Measurements from ENCODE around the gene BTN1A1. TPM values are rescaled to one million over a fixed set of nuclear protein-coding genes. Genes with fewer than 3 reads are reported as not detected.

The BTN1A1 gene
- total RNA-seq, 6 experiments from 2014 or later, result not detected

DNA sequence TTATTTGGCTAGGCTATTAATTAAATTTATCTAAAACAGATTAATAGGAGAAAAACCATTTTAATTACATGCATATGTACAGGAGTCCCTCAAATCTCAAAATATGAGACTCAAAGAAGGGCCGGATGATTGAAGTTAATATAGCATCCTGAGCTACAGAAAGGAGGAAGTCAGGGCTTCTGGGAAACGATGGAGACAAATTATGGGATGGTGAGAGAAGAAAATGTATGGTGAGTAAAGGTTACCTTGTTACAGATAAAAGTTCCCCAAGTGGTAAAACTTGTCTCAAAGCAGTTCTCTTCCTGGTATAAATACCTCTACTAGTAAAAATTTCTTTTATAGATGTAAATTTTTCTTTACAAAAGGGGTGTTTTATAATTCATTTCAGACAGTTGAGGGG lies 15.9 kb upstream of the BTN1A1 start:
- Mint-ChIP-seq H3K27ac (no peak overlapping the region), H3K9me3 (no peaks in the 10 kb centered on the region; the same call in 1 of the 2 replicates), H3K36me3 (ENCODE audit: low read depth) (0 out of 2 replicates have a peak, but pooled peaks cover 4% of the 10 kb centered on the region), H3K4me3 (no peak overlapping the region), H3K27me3 (ENCODE audit: insufficient read depth) (peaks cover 13% of the 10 kb centered on the region; the same call in 1 of the 2 replicates), H3K4me1 (ENCODE audit: low read depth) (peaks cover 3% of the 10 kb centered on the region)
- DNase-seq, result no peak
- TF ChIP-seq, protein P1, sequence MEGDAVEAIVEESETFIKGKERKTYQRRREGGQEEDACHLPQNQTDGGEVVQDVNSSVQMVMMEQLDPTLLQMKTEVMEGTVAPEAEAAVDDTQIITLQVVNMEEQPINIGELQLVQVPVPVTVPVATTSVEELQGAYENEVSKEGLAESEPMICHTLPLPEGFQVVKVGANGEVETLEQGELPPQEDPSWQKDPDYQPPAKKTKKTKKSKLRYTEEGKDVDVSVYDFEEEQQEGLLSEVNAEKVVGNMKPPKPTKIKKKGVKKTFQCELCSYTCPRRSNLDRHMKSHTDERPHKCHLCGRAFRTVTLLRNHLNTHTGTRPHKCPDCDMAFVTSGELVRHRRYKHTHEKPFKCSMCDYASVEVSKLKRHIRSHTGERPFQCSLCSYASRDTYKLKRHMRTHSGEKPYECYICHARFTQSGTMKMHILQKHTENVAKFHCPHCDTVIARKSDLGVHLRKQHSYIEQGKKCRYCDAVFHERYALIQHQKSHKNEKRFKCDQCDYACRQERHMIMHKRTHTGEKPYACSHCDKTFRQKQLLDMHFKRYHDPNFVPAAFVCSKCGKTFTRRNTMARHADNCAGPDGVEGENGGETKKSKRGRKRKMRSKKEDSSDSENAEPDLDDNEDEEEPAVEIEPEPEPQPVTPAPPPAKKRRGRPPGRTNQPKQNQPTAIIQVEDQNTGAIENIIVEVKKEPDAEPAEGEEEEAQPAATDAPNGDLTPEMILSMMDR (IDR thresholded peaks at IDR 0.05), result no peak

DNA sequence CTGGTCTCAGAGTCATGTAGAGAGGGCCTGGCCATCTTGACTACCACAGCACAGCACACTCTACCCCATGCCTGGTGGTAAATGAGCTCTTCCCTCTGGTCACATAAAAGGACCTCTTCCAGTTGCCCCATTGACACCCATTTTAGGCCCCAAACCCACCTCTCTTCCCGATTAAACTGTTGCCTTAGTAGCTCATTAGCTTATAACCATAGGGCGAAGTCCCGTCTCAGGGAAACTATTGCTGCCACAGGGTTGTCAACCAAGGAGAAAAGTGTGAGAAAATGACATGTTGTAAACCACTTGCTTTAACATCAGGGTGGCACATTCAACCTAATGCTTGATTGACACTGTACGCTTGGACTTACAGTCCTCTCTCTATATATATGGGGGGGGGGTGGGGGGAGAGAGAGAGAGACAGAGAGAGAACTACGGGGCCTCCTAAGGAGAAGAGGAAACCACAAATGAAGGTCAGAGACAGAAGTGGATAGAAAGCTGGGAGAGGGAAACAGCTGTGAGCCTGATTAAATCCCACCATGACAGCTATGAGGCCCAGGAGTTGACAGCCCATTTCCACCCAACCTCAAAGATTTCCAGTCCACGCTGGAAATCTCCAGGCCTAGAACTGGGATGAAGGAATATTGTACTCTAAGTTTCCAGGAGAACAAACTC lies 14.9 kb upstream of the BTN1A1 start:
- no peaks in the 10 kb centered on the region for H3K4me1 Mint-ChIP-seq (ENCODE audit: low read depth)
- H3K27ac Mint-ChIP-seq, result no peak overlapping the region
- H3K4me3 Mint-ChIP-seq, result no peak overlapping the region
- TF ChIP-seq, protein P1 (IDR thresholded peaks at IDR 0.05), result no peak
- H3K9me3 Mint-ChIP-seq, result no peaks in the 10 kb centered on the region; the same call in 1 of the 2 replicates
- 0 out of 2 replicates have a peak, but pooled peaks cover 4% of the 10 kb centered on the region for H3K36me3 Mint-ChIP-seq (ENCODE audit: low read depth)
- DNase-seq, result no peak
- peaks cover 13% of the 10 kb centered on the region; the same call in 1 of the 2 replicates for H3K27me3 Mint-ChIP-seq (ENCODE audit: insufficient read depth)

DNA sequence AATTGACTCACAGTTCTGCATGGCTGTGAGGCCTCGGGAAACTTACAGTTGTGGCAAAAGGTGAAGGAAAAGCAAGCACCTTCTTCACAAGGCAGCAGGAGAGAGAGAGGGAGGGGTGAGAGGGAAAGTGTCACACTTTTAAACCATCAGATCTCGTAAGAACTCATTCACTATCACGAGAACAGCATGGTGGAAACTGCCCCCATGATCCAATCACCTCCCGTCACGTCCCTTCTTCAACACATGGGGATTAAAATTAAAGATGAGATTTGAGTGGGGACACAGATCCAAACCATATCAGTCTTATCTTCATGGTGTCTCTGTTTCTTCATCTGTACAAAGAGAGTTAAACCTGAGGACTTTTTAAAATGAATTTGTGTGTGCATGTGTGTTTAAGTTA lies 13.7 kb upstream of the BTN1A1 start:
- H3K4me1 Mint-ChIP-seq (ENCODE audit: low read depth), result no peaks in the 10 kb centered on the region
- H3K4me3 Mint-ChIP-seq, result no peak overlapping the region
- H3K36me3 Mint-ChIP-seq (ENCODE audit: low read depth), result 0 out of 2 replicates have a peak, but pooled peaks cover 4% of the 10 kb centered on the region
- H3K27me3 Mint-ChIP-seq (ENCODE audit: insufficient read depth), result peaks cover 13% of the 10 kb centered on the region; the same call in 1 of the 2 replicates
- no peak overlapping the region for H3K27ac Mint-ChIP-seq
- no peaks in the 10 kb centered on the region; the same call in 1 of the 2 replicates for H3K9me3 Mint-ChIP-seq
- DNase-seq, result no peak
- TF ChIP-seq, protein P1 (IDR thresholded peaks at IDR 0.05), result no peak

DNA sequence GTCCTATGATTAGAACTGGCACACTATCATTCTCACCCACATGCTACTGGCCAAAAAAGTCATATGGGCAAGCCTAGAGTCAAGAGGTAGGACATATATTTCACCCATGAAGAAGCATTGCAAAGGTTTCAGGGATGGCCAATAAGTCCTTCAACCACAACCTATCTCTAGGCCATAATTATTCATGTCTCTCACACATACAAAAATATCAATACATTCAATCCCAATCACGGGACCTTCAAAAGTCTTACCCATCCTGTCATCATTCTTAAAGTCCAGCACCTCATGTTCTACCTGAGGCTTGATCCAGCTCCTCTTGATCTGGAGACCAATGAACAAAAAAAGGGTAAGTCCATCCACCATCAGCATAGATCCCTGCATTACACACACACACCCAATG lies 12.6 kb upstream of the BTN1A1 start:
- H3K27ac Mint-ChIP-seq, result no peak overlapping the region
- H3K4me3 Mint-ChIP-seq, result no peak overlapping the region
- 0 out of 2 replicates have a peak, but pooled peaks cover 4% of the 10 kb centered on the region for H3K36me3 Mint-ChIP-seq (ENCODE audit: low read depth)
- TF ChIP-seq, protein P1 (IDR thresholded peaks at IDR 0.05), result no peak
- H3K4me1 Mint-ChIP-seq (ENCODE audit: low read depth), result no peaks in the 10 kb centered on the region
- no peak for DNase-seq
- no peaks in the 10 kb centered on the region; the same call in 1 of the 2 replicates for H3K9me3 Mint-ChIP-seq
- H3K27me3 Mint-ChIP-seq (ENCODE audit: insufficient read depth), result peaks cover 13% of the 10 kb centered on the region; the same call in 1 of the 2 replicates

DNA sequence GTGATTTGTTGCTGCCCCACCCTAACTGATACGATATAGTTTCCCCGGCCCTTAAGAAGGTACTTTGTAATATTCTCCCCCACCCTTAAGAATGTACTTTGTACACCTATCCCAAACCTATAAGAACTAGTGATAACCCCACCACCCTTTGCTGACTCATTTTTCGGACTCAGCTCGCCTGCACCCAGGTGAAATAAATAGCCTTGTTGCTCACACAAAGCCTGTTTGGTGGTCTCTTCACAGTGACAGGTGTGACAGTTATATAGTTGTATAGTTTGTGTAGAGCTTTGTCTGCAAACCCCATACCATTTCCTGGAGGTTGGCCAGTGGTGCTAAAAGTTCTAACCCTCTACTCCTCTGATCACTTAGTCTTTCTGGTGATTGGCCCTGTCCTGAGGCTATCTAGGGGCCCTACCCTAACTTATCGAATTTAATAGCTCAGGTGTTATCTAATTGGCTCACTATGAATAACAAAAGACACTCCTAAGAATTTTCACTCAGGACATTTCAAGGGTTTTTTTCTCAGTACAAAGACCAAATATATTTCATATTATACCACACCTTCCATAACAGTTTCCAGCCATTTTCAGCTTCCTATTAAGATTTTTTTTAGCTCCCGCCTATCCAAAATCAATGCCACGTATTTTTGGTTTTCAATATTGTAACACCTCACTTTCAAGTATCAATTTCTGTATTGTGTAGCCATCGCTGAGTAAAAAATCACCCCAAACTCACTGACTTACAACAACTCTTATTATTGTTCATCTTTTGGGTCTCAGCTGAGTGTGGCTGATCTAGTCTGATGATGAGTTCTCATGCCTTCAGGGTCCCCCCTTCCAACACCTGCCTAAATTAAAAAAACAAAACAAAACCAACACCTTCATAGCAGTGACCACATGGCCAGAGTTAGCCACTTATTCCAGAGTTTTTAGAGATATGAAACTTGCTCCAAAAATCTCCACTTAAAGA lies 9.8 kb upstream of the BTN1A1 start:
- no peak for DNase-seq
- H3K9me3 Mint-ChIP-seq, result no peaks in the 10 kb centered on the region; the same call in 1 of the 2 replicates
- 0 out of 2 replicates have a peak, but pooled peaks cover 4% of the 10 kb centered on the region for H3K36me3 Mint-ChIP-seq (ENCODE audit: low read depth)
- TF ChIP-seq, protein P1 (IDR thresholded peaks at IDR 0.05), result no peak
- H3K4me1 Mint-ChIP-seq (ENCODE audit: low read depth), result no peaks in the 10 kb centered on the region
- H3K27me3 Mint-ChIP-seq (ENCODE audit: insufficient read depth), result peaks cover 24% of the 10 kb centered on the region
- H3K4me3 Mint-ChIP-seq, result no peak overlapping the region
- H3K27ac Mint-ChIP-seq, result no peak overlapping the region
